Mesodermal cell (in vitro differentiated cells): ENCODE data around the gene PADI2.

Experiments
- H3K27ac ChIP-seq: 2 replicates; pipeline ENCODE4 v1.7.0; 2013; ENCODE audit warnings: mild to moderate bottlenecking, low read depth, low read length, moderate library complexity; ENCODE audit not compliant: severe bottlenecking
- H3K36me3 ChIP-seq: 2 replicates; pipeline ENCODE4 v1.7.1; 2013; ENCODE audit warnings: mild to moderate bottlenecking, low read length, moderate library complexity; ENCODE audit not compliant: control insufficient read depth, insufficient read depth
- H3K4me1 ChIP-seq: one replicate; pipeline ENCODE4 v1.7.1; 2013; ENCODE audit warnings: mild to moderate bottlenecking, low read length; ENCODE audit not compliant: insufficient read depth, control insufficient read depth, poor library complexity, severe bottlenecking
- H3K4me3 ChIP-seq: 2 replicates; pipeline ENCODE4 v1.7.0; 2013; ENCODE audit warnings: low read length, control low read depth, mild to moderate bottlenecking; ENCODE audit not compliant: insufficient read depth, poor library complexity, severe bottlenecking; ENCODE audit errors: extremely low read depth
- H3K9me3 ChIP-seq: 2 replicates; pipeline ENCODE4 v1.7.1; 2013; ENCODE audit warnings: mild to moderate bottlenecking, low read length, moderate library complexity; ENCODE audit not compliant: control insufficient read depth
- WGBS, 2 experiments: methylation state at CpG; one replicate each; pipeline ENCODE4 v1.1.5; 2013; ENCODE audit warnings: missing lambda C conversion rate in 2 of 2; ENCODE audit not compliant: insufficient coverage in 2 of 2; 5-methylcytosine and 5-hydroxymethylcytosine counted together

PADI2 gene

DNA sequence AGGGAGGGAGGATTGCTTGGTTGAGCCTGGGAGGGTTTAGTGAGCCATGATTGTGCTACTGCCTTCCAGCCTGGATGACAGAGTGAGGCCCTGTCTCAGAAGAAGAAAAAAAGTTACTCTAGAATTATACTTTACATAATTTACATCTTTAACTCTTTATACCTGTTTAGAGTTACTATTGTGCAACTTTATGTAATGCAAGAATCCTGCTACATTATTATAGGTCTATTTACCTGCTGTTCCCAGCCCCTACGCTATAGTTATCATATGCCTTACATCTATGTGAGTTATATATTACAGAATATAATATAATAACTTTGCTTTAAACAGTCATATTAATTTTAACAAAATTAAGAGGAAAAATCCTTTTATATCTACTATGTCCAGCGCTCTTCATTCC, 79.7 kb downstream of the PADI2 start:
- Histone ChIP-seq H3K27ac (no peak overlapping the region), H3K9me3 (no peaks in the 10 kb centered on the region), H3K4me1 (no peaks in the 10 kb centered on the region), H3K4me3 (no peak overlapping the region), H3K36me3 (peaks cover 64% of the 10 kb centered on the region)
- 100% methylated on average over 1 of the region's 2 CpGs; no CpG with 5 or more reads in 1 of the 2 experiments for WGBS, 2 experiments

DNA sequence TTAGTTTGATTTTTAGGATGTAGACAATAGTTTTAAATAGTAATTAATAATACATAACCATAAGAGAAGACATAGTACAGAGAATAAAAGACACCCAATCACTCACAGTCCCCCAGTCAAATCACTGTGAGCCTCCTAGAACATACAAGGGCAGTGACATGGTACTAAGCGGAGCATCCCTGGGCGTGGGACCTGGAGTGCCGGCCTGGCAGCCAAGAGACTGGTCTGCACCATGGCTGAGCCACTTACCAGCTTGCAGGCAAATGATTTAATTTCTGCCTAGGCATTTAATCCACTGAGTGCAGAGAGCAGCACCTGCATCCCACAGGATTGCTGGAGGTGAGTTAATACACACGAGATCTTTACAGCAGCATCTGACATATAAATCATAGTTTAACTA, 85.8 kb downstream of the PADI2 start:
- no peaks in the 10 kb centered on the region for H3K4me1 ChIP-seq
- H3K4me3 ChIP-seq: no peak overlapping the region
- peaks cover 73% of the 10 kb centered on the region for H3K36me3 ChIP-seq
- 92 to 93% methylated on average over 3 of the region's 4 CpGs for WGBS, 2 experiments
- H3K9me3 ChIP-seq: no peaks in the 10 kb centered on the region
- no peak overlapping the region for H3K27ac ChIP-seq

- Histone ChIP-seq H3K36me3 (peaks cover 80% of the 10 kb centered on the region), H3K9me3 (no peaks in the 10 kb centered on the region), H3K4me1 (no peaks in the 10 kb centered on the region), H3K4me3 (no peak overlapping the region), H3K27ac (no peak overlapping the region)
- 88 to 100% methylated on average over 2 to 3 of the region's 3 CpGs for WGBS, 2 experiments
These were observed 86.5 kb downstream of the PADI2 start for GRCh38 chr1:17032741-17033140.

DNA sequence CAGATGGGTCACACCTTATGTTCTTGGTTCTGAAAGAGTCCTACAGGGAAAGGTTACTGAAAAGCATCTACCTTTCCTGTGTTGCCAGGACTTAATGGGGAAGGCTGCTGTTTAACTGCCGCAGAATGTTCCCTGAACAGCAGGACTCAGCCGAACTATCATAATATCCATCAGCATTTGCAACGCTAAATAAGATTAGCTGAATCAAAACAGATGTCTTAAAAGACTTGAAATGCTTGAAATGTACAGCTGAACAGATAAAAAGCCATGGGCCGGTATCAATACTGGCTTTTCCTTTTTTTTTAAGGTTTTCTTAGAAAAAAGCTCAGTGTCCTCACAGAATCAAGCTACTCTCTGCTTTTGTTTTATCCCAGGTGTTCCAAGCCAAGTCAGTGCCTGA, 87.8 kb downstream of the PADI2 start:
- no peaks in the 10 kb centered on the region for H3K9me3 ChIP-seq
- no peak overlapping the region for H3K4me3 ChIP-seq
- no peak overlapping the region for H3K27ac ChIP-seq
- no peaks in the 10 kb centered on the region for H3K4me1 ChIP-seq
- H3K36me3 ChIP-seq: peaks cover 90% of the 10 kb centered on the region
- 96 to 100% methylated on average over 2 to 3 of the region's 4 CpGs for WGBS, 2 experiments

DNA sequence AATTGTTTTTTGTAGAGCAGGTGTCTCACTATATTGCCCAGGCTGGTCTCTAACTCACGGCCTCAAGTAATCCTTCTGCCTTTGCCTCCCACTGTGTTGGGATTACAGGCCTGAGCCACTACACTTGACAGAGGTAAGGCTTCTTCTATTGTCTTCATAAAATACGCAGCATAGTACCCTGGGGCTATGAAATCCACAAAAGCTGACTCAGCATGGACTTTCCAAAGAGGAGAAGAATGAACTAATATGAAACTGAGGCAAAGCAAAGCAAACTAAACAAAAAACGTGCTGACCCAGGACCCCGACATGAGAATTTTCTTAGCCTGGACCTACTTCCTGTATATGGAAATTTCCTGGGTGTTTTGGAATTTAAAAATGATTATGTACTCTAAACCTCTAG, 89.0 kb downstream of the PADI2 start:
- WGBS, 2 experiments: 79 to 87% methylated on average over 3 to 4 of the region's 4 CpGs
- no peak overlapping the region for H3K27ac ChIP-seq
- H3K9me3 ChIP-seq: no peaks in the 10 kb centered on the region
- peaks cover 97% of the 10 kb centered on the region for H3K36me3 ChIP-seq
- H3K4me3 ChIP-seq: no peak overlapping the region
- H3K4me1 ChIP-seq: no peaks in the 10 kb centered on the region

DNA sequence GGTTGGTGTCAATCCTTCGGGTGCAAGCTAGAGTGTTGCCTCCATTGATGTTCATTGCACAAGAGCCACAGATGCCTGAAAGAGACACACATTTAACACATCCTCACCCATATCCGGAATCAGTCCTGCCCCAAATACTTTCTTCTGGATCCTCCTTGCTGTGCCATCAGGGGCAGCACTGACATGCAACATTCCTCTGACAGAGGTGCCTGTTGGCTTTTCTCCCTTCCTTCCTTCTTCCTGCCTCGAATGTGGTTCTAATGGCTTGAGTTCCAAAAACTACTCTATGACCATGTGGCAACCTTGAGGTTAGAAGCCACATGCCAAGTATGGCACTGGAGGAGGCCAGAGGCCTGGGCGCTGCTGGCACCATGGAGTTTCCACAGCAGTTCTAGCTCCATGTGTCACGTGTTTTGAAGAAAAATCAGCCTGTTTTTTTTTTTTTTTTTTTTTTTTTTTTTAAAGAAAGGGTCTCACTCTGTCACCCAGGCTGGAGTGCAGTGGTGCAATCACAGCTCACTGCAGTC, 90.5 kb downstream of the PADI2 start:
- H3K36me3 ChIP-seq: peaks cover 99% of the 10 kb centered on the region
- H3K4me3 ChIP-seq: no peak overlapping the region
- H3K4me1 ChIP-seq: no peaks in the 10 kb centered on the region
- WGBS, 2 experiments: 95% methylated on average over 3 to 4 of the region's 5 CpGs
- H3K9me3 ChIP-seq: no peaks in the 10 kb centered on the region
- H3K27ac ChIP-seq: no peak overlapping the region

- Histone ChIP-seq H3K4me1 (no peaks in the 10 kb centered on the region), H3K4me3 (no peak overlapping the region), H3K9me3 (no peaks in the 10 kb centered on the region), H3K36me3 (peaks cover 99% of the 10 kb centered on the region), H3K27ac (no peak overlapping the region)
- WGBS, 2 experiments: no CpG with 5 or more reads among the region's 2 CpGs
These were observed 91.4 kb downstream of the PADI2 start for GRCh38 chr1:17027900-17028299.

- no peak overlapping the region for H3K27ac ChIP-seq
- H3K4me3 ChIP-seq: no peak overlapping the region
- no peaks in the 10 kb centered on the region for H3K9me3 ChIP-seq
- H3K36me3 ChIP-seq: peaks cover 99% of the 10 kb centered on the region
- no peaks in the 10 kb centered on the region for H3K4me1 ChIP-seq
- WGBS, 2 experiments: 81 to 88% methylated on average over 4 of the region's 5 CpGs
These were observed 91.8 kb downstream of the PADI2 start for GRCh38 chr1:17027403-17027802.

- 88 to 100% methylated on average over 1 of the region's 1 CpG for WGBS, 2 experiments
- no peaks in the 10 kb centered on the region for H3K9me3 ChIP-seq
These were observed 94.5 kb downstream of the PADI2 start for GRCh38 chr1:17024721-17025120.

GRCh38 chr1:17023573-17023972, 95.7 kb downstream of the PADI2 start:
- WGBS, 2 experiments: 82 to 91% methylated on average over 1 to 2 of the region's 3 CpGs

More at GRCh38 chr1:17024721-17025120, 94.5 kb downstream of the PADI2 start:
- no peak overlapping the region for H3K27ac ChIP-seq
- H3K4me1 ChIP-seq: no peaks in the 10 kb centered on the region
- H3K36me3 ChIP-seq: peaks cover 99% of the 10 kb centered on the region
- H3K4me3 ChIP-seq: no peak overlapping the region

DNA sequence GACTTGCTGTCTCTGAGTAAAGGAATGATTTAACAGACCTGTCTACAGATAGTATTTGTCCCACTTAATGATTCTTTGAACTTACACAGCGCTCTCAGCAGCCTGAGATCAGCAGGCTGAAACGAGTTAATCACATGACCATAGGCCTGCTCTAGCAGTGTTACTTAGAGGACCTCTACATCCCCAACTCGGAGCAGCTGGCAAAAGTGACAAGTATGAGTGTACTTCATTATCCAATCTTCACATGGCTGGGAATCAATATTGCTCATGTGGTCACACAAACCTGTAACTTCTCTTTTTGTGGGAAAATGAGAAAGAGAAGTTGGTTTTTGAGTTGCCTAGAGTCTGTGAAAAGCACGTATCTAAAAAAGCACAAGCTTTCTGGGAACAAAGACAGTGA, 96.1 kb downstream of the PADI2 start:
- Histone ChIP-seq H3K36me3 (peaks cover 99% of the 10 kb centered on the region), H3K4me1 (no peaks in the 10 kb centered on the region), H3K4me3 (no peak overlapping the region), H3K9me3 (no peaks in the 10 kb centered on the region), H3K27ac (no peak overlapping the region)
- WGBS, 2 experiments: 100% methylated on average over 1 to 3 of the region's 4 CpGs

More at GRCh38 chr1:17023573-17023972, 95.7 kb downstream of the PADI2 start:
- H3K9me3 ChIP-seq: no peaks in the 10 kb centered on the region
- H3K36me3 ChIP-seq: peaks cover 99% of the 10 kb centered on the region
- H3K4me3 ChIP-seq: no peak overlapping the region
- H3K4me1 ChIP-seq: no peaks in the 10 kb centered on the region
- no peak overlapping the region for H3K27ac ChIP-seq
